Esophagus muscularis mucosa (tissue), 4 donors: ENCODE results near the gene CLCA4. TPM values are rescaled to one million over a fixed set of nuclear protein-coding genes. Genes with fewer than 3 reads are reported as not detected.

Experiments used
- DNase-seq: peaks from one replicate; pipeline ENCODE4 v3.0.0-alpha.2; 2017; ENCODE audit errors: extremely low spot score
- H3K27ac ChIP-seq, 4 donors: fragments of 200-600 bp; sonication (generic); replicated peaks in 1 of 4; 1 replicate in 3 of 4; 2 replicates in 1 of 4; pipeline ENCODE4 v1.5.1; 2016 to 2019; ENCODE audit warnings: mild to moderate bottlenecking in 1 of 4
- H3K27me3 ChIP-seq, 4 donors: fragments of 200-600 bp; sonication (generic); one replicate each; pipeline versions ENCODE4 v1.5.1 to v1.6.0; 2016 to 2019
- H3K36me3 ChIP-seq, 4 donors: fragments of 200-600 bp; sonication (generic); one replicate each; pipeline ENCODE4 v1.5.1; 2016 to 2019
- H3K4me1 ChIP-seq, 4 donors: fragments of 200-600 bp; sonication (generic); one replicate each; pipeline ENCODE4 v1.5.1; 2016 to 2019
- H3K4me3 ChIP-seq, 4 donors: fragments of 200-600 bp; sonication (generic); 1 replicate in 2 of 4; 2 replicates in 2 of 4; pipeline ENCODE4 v1.5.1; 2016 to 2019; ENCODE audit warnings: mild to moderate bottlenecking in 4 of 4, moderate library complexity in 1 of 4
- H3K9me3 ChIP-seq, 4 donors: fragments of 200-600 bp; sonication (generic); 1 replicate in 3 of 4; 2 replicates in 1 of 4; pipeline ENCODE4 v1.5.1; 2016 to 2019
- EP300 ChIP-seq: sonication (generic); formaldehyde crosslinking; IDR thresholded peaks from one replicate; pipeline ENCODE4 v1.6.1; 2017; ENCODE audit warnings: antibody characterized with exemption
- POLR2A ChIP-seq: fragments of 450-650 bp; IDR thresholded peaks from one replicate; pipeline ENCODE4 v1.6.1; 2017; ENCODE audit warnings: antibody characterized with exemption, moderate library complexity, mild to moderate bottlenecking, low read depth
- POLR2AphosphoS5 ChIP-seq, 2 donors: sonication (generic); formaldehyde crosslinking; IDR thresholded peaks; one replicate each; pipeline ENCODE4 v1.6.1; 2017; ENCODE audit warnings: antibody characterized with exemption in 2 of 2
- WGBS: methylation state at CpG from one replicate; pipeline ENCODE4 v1.1.5; 2018; 5-methylcytosine and 5-hydroxymethylcytosine counted together
- intact Hi-C: fragments of 100-400 bp; cut with DNase I; formaldehyde crosslinking; loops from one replicate; pipeline ENCODE4 v1.15.1; 2023
- total RNA-seq, 4 donors: library from RNA; depleted of rRNA; stranded (reverse); fragments of >200 nt; gene quantifications; one replicate each; pipeline versions ENCODE4 v1.1.0 to v1.2.1, GENCODE V29; 2016
- TF ChIP-seq, protein P1 (sequence below), 3 experiments: fragments of 200-600 bp in 2 of 3; fragments of 450-650 bp in 1 of 3; sonication (generic) in 2 of 3; IDR thresholded peaks; one replicate each; pipeline ENCODE4 v1.5.1; 2017 to 2019; ENCODE audit warnings: antibody characterized with exemption in 3 of 3, mild to moderate bottlenecking in 2 of 3, moderate library complexity in 1 of 3

Gene CLCA4
- total RNA-seq, 4 donors from 2014 or later, result 1.4 to 1.7 TPM; not detected in 2

- WGBS, result 75% methylated on average over 2 of the region's 2 CpGs
- DNase-seq, result no peak
- Histone ChIP-seq H3K36me3 (no peaks in the 10 kb centered on the region), H3K9me3 (no peaks in the 10 kb centered on the region), H3K4me1 (no peaks in the 10 kb centered on the region), H3K4me3 (no peak overlapping the region), H3K27me3 (no peaks in the 10 kb centered on the region), H3K27ac (no peak overlapping the region)
- no peak for TF ChIP-seq POLR2A
- TF ChIP-seq, protein P1, sequence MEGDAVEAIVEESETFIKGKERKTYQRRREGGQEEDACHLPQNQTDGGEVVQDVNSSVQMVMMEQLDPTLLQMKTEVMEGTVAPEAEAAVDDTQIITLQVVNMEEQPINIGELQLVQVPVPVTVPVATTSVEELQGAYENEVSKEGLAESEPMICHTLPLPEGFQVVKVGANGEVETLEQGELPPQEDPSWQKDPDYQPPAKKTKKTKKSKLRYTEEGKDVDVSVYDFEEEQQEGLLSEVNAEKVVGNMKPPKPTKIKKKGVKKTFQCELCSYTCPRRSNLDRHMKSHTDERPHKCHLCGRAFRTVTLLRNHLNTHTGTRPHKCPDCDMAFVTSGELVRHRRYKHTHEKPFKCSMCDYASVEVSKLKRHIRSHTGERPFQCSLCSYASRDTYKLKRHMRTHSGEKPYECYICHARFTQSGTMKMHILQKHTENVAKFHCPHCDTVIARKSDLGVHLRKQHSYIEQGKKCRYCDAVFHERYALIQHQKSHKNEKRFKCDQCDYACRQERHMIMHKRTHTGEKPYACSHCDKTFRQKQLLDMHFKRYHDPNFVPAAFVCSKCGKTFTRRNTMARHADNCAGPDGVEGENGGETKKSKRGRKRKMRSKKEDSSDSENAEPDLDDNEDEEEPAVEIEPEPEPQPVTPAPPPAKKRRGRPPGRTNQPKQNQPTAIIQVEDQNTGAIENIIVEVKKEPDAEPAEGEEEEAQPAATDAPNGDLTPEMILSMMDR (IDR thresholded peaks at IDR 0.05), result peak in 1 of 3 experiments; percentile 16
- intact Hi-C loops, result no loop called here
Measured at GRCh38 chr1:86515597-86515996, 31.3 kb upstream of the CLCA4 start.

DNA sequence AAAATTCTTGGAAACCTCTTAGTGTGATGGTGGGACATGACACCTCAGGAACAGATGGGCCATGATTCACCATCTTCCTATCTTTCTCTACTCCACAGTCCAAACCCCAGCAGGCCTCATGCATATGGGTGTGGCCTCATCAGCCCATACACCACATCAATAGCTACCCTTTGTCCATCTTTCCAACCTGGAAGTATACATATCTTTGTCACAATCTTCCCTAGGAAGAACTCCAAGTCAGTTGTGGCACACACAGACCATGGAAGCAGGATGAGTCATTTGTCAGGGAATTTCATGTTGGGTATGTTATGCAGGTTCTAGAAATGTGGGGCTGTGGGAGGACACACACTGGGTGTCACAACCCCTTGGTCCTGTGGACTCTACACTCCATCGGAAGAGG lies 30.5 kb upstream of the CLCA4 start:
- H3K9me3 ChIP-seq, result no peaks in the 10 kb centered on the region
- TF ChIP-seq POLR2AphosphoS5 (IDR thresholded peaks at IDR 0.05) (no peak), EP300 (no peak), POLR2A (no peak)
- TF ChIP-seq, protein P1 (IDR thresholded peaks at IDR 0.05), result no peak
- H3K36me3 ChIP-seq, result no peaks in the 10 kb centered on the region
- WGBS, result 91% methylated on average over 1 of the region's 1 CpG
- H3K27me3 ChIP-seq, result no peaks in the 10 kb centered on the region
- intact Hi-C loops, result no loop called here
- no peak overlapping the region for H3K27ac ChIP-seq
- H3K4me3 ChIP-seq, result no peak overlapping the region
- DNase-seq, result no peak
- no peaks in the 10 kb centered on the region for H3K4me1 ChIP-seq

DNA sequence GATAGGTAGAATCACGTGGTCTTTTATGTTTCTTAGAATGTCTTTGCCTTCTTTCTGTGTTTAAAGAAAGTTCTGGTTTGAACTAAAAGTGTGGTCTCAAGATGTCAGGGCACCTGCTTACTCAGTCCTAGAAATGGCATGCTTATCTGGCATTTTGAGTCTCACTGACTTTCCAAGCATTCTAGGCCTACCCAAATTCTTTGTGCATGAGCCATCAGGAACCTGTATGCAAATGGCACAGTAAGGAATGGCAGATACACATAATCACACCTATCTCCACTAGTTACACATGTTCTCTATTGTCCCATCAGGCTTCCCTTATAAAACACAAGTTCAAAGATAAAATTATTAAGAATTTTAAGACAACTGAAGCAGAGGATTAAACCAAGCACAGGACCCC lies 29.5 kb upstream of the CLCA4 start:
- Histone ChIP-seq H3K4me1 (no peaks in the 10 kb centered on the region), H3K27me3 (no peaks in the 10 kb centered on the region), H3K27ac (no peak overlapping the region), H3K36me3 (no peaks in the 10 kb centered on the region), H3K9me3 (no peaks in the 10 kb centered on the region), H3K4me3 (no peak overlapping the region)
- no peak for TF ChIP-seq POLR2A
- TF ChIP-seq EP300, result no peak
- TF ChIP-seq, protein P1 (IDR thresholded peaks at IDR 0.05), result no peak
- WGBS, result 87% methylated on average over 1 of the region's 1 CpG
- no peak for DNase-seq
- intact Hi-C loops, result no loop called here

DNA sequence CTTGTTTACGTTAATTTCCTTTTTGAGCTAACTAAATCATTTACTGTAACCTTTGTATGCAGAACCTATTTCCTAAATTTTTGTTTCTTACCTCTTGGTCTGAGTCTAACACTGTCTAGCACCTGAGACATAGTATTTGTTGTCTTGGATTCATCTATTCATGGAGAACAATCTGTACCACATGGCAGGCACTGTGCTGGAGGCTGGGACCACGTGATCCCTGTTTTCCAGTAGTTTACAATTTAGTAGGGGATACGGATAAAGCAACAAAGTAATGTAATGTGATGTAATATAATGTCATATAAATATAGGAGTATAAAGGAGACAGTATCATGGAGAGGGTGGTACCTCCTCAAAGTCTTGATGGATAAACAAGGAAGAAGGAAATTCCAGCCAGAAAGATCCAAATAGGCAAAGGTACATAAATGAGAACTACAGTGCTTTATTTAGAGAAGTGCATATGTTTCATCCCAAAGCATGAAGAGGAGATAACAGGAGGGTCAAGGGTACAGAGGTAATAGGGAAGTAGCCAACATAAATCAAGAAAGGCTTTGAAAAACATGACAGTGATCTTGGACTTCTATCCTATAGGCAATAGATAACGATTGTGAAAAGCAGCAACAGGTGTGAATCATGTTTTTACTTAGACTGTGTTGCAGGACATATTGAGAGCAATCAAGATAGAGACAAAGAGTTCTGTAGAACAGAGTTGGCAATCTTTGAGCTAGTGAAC lies 25.9 kb upstream of the CLCA4 start:
- intact Hi-C loops, result no loop called here
- no peaks in the 10 kb centered on the region for H3K27me3 ChIP-seq
- TF ChIP-seq EP300 (no peak), POLR2AphosphoS5 (IDR thresholded peaks at IDR 0.05) (no peak), POLR2A (no peak)
- TF ChIP-seq, protein P1 (IDR thresholded peaks at IDR 0.05), result no peak
- no peaks in the 10 kb centered on the region for H3K9me3 ChIP-seq
- DNase-seq, result no peak
- H3K36me3 ChIP-seq, result no peaks in the 10 kb centered on the region
- H3K27ac ChIP-seq, result no peak overlapping the region
- H3K4me1 ChIP-seq, result no peaks in the 10 kb centered on the region
- WGBS, result 86% methylated on average over 4 of the region's 4 CpGs
- H3K4me3 ChIP-seq, result no peak overlapping the region

- intact Hi-C loops, result no loop called here
- no peaks in the 10 kb centered on the region for H3K9me3 ChIP-seq
- TF ChIP-seq POLR2A (no peak), POLR2AphosphoS5 (IDR thresholded peaks at IDR 0.05) (no peak), EP300 (no peak)
- TF ChIP-seq, protein P1 (IDR thresholded peaks at IDR 0.05), result no peak
- H3K4me3 ChIP-seq, result no peak overlapping the region
- no peak overlapping the region for H3K27ac ChIP-seq
- H3K36me3 ChIP-seq, result no peaks in the 10 kb centered on the region
- no peaks in the 10 kb centered on the region for H3K4me1 ChIP-seq
- H3K27me3 ChIP-seq, result no peaks in the 10 kb centered on the region
- WGBS, result 71% methylated on average over 2 of the region's 2 CpGs
- no peak for DNase-seq
Measured at GRCh38 chr1:86521522-86521891, 25.4 kb upstream of the CLCA4 start.
